LNCAP (cell line): ENCODE data around the gene OR10V1.

Source experiments
- CTCF ChIP-seq: fragments of 450-650 bp; IDR thresholded peaks from 2 replicates; pipeline ENCODE4 v1.5.1; 2017; ENCODE audit warnings: mild to moderate bottlenecking

Gene OR10V1

GRCh38 chr11:59713745-59714144 lies at the start of gene OR10V1:
OR10V1 (minus strand) TSS chr11:59713845; CDS start chr11:59713845, 0 bp downstream.
- TF ChIP-seq CTCF: no peak

- TF ChIP-seq CTCF: no peak
These were observed 48.3 kb upstream of the OR10V1 start for GRCh38 chr11:59761993-59762392.

- no peak for TF ChIP-seq CTCF
These were observed 47.1 kb upstream of the OR10V1 start for GRCh38 chr11:59760771-59761170.

- TF ChIP-seq CTCF: no peak
These were observed 46.3 kb upstream of the OR10V1 start for GRCh38 chr11:59759900-59760299.

GRCh38 chr11:59758401-59759037 lies 44.9 kb upstream of the OR10V1 start:
- TF ChIP-seq CTCF: no peak

GRCh38 chr11:59756845-59757244 lies 43.2 kb upstream of the OR10V1 start:
- no peak for TF ChIP-seq CTCF

GRCh38 chr11:59756558-59756840 lies 42.9 kb upstream of the OR10V1 start:
- no peak for TF ChIP-seq CTCF
